HG03196 (cell line): ENCODE results near the gene EFTUD2.
"Not testable (repeated sequence)": the region's sequence is repeated elsewhere in the genome, so short reads cannot be mapped to it uniquely, and the experiment has no call there.

Source experiments
- ATAC-seq: cut with Tn5 transposase; IDR thresholded peaks from one replicate; pipeline ENCODE4 v1.9.1; 2021; ENCODE audit not compliant: unreplicated experiment

The EFTUD2 gene

DNA sequence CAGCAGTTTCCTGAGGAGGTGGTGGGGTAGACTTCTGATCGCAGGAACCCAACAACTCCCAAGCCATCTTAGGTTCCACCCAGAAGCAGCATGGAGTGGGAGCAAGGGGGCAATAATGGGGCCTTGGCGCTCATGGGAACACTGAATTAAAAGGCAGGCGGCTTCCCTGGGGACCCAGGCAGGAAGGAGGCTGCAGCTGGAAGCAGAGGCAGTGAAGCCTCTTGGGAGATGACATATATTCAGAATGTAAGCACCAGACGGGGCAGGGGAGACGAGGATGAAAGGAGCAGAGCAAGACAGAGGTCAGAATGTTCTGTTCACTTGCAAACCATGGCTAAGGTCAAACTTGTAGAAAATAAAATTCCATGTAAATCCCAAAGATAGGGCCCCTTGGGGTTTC, 48.6 kb downstream of the EFTUD2 start:
- ATAC-seq, result no peak

DNA sequence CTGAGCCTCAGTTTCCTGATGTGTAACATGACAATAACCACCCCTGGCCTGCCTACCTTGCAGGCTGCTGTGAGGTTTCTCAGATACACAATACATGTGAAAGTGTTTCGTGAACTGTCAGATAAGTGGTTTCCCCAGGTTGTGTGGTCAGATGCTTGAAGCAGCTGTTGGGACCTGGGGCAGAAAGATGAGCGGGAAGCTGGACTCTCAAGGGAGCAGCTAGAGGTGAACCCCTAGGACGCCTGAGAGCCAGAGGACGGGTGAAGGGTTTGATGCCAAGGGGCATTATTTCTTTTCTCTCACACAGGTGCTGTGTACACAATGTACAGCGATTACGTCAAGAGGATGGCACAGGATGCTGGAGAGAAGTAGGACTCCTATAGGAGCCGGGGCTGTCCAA, 49.2 kb downstream of the EFTUD2 start:
- no peak for ATAC-seq

DNA sequence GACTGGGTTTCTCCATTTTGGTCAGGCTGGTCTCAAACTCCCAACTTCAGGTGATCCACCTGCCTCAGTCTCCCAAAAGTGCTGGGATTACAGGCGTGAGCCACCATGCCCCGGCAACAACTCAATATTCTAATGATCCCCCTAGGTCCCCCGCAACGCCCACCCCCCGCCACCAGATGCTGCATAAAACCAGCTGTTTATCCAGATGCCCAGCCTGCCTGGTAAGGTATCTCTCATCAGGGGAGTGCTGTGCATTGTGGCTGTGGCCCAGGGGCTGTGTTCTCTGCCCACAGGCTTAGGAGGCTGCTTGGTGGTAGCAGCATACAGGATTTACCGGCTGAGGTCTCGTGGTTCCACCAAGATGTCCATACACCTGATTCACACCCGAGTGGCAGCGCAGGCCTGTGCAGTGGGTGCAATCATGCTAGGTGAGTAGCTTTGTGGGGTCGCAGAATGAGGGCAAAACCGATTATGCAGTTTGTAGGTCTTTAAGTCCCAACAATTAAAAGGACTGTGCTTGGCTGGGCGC, 50.2 kb downstream of the EFTUD2 start:
- no peak for ATAC-seq

DNA sequence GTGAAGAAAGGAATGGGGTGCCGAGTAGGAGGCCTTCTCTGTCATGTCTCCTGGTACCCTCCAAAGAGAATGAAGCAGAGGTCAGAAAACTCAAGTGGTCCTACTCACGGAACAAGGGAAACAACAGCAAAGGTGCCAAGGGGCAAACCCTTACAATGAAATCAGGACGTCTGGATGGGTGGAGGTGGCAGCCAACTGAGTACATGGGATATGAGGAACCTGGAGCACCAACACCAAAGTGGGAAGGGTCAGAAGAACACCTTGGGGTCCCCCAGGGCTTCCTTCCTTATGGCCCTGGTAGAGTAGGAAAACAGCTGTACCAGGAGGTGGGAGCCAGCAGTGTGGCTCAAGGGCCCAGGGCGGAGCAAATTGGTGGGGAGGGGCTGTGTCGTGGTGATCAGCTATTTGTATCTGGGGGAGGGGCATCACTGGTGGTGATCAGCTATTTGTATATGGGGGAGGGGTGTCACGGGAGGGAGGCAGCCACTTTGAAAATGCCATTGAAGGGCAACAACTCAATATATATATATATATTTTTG, 50.9 kb downstream of the EFTUD2 start:
- no peak for ATAC-seq

DNA sequence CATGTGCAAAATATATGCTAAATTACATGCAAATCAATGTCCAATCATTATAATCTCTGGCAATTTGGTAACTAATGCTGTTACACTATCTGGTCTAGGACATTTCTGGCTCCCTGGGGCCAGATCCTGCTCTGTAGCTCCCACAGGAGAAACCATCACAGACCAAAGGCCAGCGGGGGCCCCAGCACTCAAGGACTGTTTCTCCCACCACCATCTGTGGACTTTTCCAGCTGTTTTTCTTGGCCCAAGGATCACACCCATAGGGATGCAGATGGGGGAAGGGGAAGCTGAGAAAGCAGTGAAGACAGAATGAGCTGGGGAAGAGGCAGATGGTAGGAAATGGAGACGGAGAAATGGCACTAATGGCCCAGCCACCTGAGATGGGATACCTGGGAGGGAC, 51.7 kb downstream of the EFTUD2 start, which contains the start of gene HIGD1B:
TSS of gene HIGD1B (plus strand) at position 298 of the 400 bp plus-strand sequence. CDS start 270 bp downstream, outside the sequence.
- no peak for ATAC-seq

DNA sequence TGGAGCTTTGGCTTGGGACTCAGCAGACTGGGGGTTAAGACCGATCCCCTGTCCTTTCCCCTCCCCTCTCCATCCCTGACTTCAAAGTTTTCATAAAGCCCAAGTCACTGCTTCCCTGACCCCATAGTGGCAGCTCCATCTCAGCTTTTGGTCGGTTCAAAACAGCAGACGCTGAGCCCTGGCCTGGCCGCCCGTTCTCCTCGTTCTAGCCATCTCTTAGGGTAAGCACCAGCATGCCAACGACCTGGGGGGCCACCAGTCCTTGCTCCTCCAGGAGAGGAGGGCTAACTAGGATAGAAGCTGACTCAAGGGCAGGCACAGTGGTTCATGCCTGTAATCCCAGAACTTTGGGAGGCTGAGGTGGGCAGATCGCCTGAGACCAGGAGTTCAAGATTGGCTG, 53.0 kb downstream of the EFTUD2 start:
- no peak for ATAC-seq

DNA sequence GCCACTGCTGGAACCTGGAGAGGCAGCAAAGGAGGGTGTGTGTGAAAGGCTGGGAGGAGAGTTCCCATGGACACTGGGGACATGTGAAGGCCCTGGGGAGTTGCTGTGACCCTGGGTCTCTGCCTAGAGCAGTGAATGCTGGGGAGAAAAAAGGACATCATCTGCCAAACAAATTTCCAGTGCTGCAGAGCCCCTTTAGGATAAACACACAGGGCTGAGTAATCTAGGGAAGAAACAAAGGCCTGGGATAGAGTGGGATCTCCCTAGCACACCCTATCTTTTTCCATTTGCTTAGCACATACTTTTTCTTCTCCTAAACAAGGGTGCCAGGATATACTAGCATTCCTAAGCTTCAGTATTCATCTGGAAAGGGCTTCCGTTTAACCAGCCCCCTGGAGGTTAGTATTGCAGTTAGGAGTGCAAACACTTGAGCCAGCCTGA, 54.8 kb downstream of the EFTUD2 start:
- no peak for ATAC-seq

GRCh38 chr17:44842748-44843147, 56.5 kb downstream of the EFTUD2 start:
- no peak for ATAC-seq

- no peak for ATAC-seq
These were observed 58.3 kb downstream of the EFTUD2 start for GRCh38 chr17:44840936-44841335.

DNA sequence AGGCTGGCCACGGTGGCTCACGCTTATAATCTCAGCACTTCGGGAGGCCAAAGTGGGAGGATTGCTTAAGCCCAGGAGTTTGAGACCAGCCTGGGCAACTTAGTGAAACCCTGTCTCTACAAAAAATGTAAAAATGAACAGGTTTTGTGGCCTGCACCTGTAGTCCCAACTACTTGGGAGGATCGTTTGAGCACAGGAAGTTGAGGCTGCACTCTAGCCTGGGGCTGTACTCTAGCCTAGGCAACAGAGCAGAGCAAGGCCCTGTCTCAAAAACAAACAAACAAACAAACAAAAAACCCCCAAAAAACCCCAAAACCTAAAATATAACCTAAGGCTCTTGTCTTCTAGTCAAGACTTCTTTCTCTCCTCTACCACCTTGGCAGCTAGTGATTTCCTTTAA, 59.0 kb downstream of the EFTUD2 start:
- no peak for ATAC-seq

DNA sequence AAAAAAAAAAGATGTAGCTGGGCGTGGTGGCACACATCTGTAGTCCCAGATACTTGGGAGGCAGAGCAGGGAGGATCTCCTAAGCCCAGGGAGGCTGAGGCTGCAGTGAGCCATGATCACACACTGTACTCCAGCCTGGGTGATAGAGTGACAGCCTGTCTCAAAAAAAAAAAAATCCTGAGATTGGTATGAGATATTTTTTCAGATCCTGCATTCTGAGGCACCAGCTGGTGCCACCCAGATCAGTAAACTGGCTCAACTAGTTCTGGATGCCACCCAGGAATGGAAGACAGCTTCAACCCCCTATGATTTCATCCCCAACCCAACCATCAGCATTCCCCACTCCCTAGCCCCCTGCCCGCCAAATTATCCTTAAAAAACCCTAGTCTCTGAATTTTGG, 62.0 kb downstream of the EFTUD2 start:
- ATAC-seq, result no peak

DNA sequence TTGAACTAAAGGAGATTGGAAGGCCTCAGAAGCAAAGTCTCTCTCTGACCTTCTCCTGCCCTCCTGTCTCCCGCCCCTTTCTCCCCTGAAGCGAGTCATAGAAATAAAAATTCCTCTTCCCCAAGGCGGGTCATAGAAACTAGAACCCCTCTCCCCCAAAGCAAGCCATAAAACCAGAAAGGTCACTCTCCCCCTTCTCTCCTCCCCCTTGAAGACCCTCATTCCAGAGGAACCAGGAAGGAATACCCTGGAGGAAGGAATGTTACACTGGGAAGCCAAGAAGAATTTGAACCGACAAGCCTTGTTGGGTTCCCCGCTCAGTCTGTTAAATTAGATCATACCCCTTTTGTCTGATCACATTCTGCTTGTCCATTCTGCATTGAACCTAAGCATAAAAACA, 66.4 kb downstream of the EFTUD2 start:
- ATAC-seq, result no peak

DNA sequence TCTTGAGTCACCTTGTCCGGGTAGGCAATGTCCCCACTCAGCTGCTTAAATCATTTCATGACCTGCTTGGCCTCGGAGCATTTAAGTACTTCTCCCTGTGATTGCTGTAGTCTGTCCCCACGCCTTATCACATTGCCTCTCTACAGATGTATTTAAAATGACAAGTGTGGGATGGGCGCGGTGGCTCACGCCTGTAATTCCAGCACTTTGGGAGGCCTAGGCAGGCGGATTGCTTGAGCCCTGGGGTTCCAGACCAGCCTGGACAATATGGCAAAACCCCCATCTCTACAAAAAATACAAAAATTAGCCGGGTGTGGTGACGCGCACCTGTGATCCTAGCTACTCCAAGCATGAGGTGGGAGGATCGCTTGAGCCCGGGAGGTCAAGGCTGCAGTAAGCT, 67.9 kb downstream of the EFTUD2 start:
- ATAC-seq, result no peak

DNA sequence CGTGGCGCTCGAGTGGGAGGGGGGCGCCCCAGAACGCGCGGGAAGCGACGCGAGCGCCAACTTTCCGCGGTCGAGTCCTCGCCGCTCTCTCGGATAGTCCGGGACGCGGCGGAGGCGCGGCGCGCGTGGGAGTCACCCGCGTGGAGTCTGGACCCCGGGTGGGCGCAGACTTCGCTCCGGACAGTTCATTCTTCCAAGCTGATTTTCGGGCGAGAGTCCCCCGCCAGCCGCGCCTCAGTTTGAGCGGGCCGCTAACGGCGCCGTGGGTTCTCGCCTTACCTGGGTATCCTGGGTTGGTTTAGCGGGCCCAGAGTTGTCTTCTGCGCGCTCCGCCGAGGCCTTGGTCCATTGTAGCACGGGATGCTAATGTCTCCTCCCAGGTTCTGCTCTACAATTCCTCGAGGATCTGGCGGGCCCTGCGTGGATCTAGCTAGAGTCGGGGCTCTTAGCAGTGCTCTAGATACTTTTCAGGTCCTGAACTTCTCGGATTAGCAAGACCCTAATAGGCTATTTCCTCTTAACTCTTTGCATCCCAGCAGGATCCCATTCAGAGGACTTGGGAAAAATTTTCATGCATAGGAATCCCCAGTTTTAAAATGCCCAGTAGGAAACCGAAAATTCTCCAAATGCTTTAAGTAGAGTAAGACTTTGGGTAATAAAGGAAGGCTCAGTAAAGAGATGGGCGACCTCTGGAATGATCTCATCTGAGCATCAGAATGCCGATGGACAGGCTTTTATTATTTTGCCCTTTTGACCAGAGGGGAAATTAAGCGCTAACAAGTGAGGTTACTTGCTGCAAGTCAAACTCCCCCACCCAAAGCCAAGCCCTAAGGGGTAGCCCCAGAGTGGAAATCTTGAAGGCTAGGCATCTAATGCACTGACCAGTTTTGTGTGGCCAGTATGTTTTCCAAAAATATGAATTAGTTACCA, 68.6 kb downstream of the EFTUD2 start:
- ATAC-seq, result no peak

DNA sequence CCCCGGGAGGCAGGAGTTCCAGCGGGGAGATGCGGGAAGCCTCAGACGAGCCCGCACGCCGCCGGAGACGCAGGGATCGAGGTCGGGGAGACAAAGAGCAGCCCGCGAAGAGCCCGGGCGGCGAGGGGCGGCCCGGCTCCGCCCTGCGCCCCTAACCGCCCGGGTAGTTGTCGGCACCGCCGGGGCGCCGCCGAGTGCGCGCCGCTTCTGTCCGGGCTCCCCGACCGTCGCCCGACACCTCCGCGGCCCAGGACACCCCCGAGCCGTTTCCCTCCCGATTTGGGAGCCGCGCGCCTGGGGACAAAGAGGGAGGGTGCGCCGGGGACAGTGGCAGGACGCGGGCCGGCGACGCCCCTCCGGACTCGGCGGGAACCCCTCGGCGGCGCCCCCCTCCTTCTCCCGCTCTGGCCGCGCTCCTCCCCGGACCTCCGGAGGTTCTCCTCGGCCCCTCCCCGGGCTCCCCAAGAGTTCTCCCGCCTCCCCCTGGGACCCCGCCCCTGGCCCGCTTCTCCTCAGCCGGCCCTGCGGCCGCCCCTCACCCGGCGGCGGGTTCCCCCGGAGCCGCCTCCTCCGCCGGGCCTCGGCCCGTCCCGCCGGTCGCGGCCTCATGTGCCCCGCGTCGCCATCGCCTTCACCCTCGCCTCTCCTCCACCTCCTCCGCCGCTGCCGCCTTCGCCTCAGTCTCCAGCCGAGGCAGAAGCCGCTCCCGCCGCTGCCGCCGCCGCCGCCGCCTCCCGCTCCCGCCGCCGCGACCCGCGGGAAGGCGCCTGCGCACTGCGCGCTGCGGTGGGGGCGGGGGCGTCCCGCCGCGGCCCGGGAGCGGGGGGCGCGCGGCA, 69.5 kb downstream of the EFTUD2 start, which contains the start of gene GJC1:
TSS of gene GJC1 (minus strand) at position 765 of the 836 bp plus-strand sequence. CDS start 24,470 bp downstream, outside the sequence.
- no peak for ATAC-seq

DNA sequence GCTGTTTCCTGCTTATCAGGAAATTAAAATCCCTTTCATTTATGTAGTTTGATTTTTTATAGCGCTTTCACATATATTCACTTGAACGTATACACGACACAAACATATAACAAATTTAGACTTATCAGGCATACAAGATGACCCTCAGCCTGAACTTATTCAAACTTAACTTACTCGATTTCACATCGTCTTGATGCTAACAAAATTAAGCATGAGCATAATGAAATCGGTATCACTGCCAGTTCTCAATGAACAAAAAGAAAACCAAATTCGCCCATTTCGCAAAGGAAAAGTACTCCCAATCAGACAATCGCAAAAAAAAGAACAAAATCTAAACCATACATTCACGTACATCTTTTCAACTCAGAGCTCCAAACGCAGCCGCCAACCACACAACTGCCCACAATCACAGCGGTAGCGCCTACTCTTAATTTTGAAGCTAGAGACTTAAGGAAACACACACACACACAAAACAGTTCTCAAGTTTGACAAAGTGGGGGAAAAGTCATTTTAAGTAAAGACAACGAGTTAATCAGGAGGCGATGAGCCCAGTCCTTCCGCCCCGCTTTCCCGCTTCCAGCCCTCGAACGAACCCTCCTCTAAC, 70.2 kb downstream of the EFTUD2 start:
- ATAC-seq, result no peak

DNA sequence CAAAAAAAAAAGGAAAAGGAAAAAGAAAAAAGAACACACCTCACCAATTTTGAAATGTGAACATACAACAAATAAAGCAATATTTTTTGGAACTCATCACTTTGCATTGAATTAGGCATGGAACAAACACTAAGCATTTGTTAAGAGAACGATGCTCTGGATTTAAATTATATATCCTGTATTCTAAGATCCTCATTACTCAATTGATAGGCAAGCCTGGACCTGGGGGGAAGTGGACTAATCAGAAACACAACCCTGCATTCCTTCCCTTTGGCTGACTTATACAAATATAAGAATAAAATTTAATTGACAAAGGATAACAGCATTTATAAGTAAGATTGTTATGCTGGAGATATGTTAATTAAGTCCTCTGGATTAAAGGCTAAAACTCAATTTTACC, 71.4 kb downstream of the EFTUD2 start:
- no peak for ATAC-seq

DNA sequence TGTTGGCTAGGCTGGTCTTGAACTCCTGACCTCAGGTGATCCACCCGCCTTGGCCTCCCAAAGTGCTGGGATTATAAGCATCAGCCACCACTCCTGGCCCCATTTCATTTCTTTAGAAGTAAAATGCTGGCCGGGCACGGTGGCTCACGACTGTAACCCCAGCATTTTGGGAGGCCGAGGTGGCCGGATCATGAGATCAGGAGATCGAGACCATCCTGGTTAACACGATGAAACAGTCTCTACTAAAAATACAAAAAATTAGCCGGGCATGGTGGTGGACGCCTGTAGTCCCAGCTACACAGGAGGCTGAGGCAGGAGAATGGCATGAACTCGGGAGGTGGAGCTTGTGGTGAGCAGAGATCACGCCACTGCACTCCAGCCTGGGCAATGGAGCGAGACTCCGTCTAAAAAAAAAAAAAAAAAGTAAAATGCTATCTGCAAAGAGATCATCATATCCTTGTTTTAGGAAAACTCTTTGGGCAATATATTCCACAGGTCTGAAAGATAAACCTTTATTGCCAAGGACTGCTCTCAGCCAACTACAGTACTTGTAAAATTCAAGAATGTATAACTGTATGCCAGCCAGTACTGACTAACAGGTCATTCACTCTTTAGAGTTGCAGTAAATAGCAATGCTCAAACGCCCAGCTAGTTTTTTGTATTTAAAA, 73.0 kb downstream of the EFTUD2 start:
- ATAC-seq, result no peak

- not testable (repeated sequence) for ATAC-seq
These were observed 74.0 kb downstream of the EFTUD2 start for GRCh38 chr17:44825236-44825635.

DNA sequence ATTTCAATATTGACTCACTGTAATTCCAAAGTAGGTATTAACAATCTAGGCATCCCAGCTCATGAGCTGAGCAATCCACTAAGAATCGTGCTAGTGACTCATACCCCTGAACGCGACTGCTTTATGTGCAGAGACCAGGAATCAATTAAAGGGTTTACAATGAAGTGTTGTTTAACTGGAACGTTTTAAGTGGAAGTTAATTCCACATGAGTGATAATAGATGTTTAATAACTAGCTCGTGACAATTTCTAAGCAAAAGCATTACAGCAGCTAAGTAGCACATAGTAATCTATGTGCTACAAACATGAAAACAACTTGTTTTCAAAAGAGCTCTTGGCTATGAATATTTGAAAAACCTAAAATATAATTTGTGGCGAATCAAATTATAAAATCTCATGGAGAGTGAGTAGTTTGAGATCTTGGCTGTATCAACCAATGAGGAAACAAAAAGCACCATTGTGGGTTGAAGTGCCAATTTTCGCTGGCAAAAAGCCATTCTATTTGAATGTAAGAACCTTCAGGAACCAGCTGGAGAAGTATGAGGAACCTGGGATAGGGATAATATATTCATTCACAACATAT, 78.5 kb downstream of the EFTUD2 start:
- no peak for ATAC-seq
